Coronary artery (tissue), 2 donors: ENCODE results near the gene GRHPR.
"Not testable (repeated sequence)": the region's sequence is repeated elsewhere in the genome, so short reads cannot be mapped to it uniquely, and the experiment has no call there.

Experiments used
- DNase-seq: peaks from one replicate; pipeline ENCODE4 v3.0.0-alpha.2; 2017; ENCODE audit warnings: low spot score
- H3K27ac ChIP-seq, 2 donors: fragments of 200-600 bp; sonication (generic); one replicate each; pipeline ENCODE4 v1.5.1; 2016 to 2019
- H3K4me3 ChIP-seq: fragments of 200-600 bp; sonication (generic); 2 replicates; pipeline ENCODE4 v1.5.1; 2016; ENCODE audit warnings: mild to moderate bottlenecking, moderate library complexity
- CTCF ChIP-seq: fragments of 200-600 bp; sonication (generic); IDR thresholded peaks from one replicate; pipeline ENCODE4 v1.5.1; 2019; ENCODE audit warnings: antibody characterized with exemption

GRHPR gene

GRCh38 chr9:37383876-37384746 lies 38.4 kb upstream of the GRHPR start:
- Histone ChIP-seq H3K27ac (no peak overlapping the region), H3K4me3 (no peak overlapping the region)
- TF ChIP-seq CTCF = no peak
- no peak for DNase-seq

DNA sequence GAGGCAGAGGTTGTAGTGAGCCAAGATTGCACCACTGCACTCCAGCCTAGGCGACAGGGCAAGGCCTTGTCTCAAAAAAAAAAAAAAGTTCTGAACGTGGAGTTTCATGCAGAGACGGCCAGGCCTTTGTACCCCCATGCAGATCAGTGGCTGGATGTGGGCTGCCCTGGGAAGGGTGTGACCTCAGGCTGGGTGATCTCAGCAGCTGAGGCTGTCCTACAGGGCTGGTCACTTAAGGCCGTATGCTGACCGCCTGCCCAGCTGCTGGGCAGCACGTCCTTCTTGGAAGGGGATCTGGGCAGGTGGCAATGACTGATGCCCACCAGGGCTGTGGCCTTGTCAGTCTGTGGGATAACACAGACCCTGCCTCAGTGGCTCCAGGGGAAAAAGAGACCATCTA lies 37.2 kb upstream of the GRHPR start:
- Histone ChIP-seq H3K4me3 (no peak overlapping the region), H3K27ac (no peak overlapping the region)
- no peak for DNase-seq
- no peak for TF ChIP-seq CTCF

DNA sequence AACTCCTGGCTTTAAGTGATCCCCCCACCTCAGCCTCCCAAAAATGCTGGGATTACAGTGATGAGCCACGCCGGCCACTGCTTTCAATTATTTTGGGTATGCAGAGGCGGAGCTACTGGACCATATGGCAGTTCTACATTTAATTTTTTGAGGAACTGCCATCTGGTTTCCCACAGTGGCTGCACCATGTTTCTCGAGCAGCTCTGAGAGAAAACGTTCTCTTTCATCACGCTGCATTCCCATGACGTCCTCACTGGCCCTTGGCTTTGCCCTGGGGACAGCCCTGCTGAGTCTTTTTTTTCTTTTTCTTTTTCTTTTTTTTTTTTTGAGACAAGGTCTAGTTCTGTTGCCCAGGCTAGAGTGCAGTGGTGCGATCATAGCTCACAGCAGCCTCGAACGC lies 35.5 kb upstream of the GRHPR start:
- H3K27ac ChIP-seq = no peak overlapping the region
- H3K4me3 ChIP-seq = no peak overlapping the region
- TF ChIP-seq CTCF = no peak
- no peak for DNase-seq

GRCh38 chr9:37390759-37391158 lies 31.7 kb upstream of the GRHPR start:
- Histone ChIP-seq H3K27ac (no peak overlapping the region), H3K4me3 (no peak overlapping the region)
- no peak for TF ChIP-seq CTCF
- no peak for DNase-seq

GRCh38 chr9:37392272-37392671 lies 30.2 kb upstream of the GRHPR start:
- TF ChIP-seq CTCF = no peak
- H3K4me3 ChIP-seq = no peak overlapping the region
- DNase-seq = no peak
- H3K27ac ChIP-seq = no peak overlapping the region

DNA sequence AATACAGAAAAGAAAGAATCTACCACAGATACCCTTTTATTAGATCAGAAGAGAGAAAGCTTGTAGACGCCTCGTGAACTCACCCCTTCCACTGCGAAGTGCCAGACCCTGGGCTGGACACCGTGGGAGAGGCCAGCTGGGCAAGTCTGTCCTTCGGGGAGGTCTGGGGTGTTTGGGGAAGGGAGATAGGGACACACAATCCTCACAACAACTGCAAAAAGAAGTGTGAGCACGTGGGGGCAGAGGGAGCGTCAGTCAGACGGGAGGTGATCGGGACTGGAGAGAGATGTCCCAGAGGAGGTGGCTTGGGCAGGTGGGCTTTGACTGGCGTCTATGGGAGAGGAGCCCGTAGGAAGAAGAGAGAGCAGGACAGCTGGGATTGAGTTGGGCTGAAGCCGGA lies 27.3 kb upstream of the GRHPR start:
- DNase-seq = no peak
- TF ChIP-seq CTCF = no peak

GRCh38 chr9:37395663-37396062 lies 26.8 kb upstream of the GRHPR start:
- DNase-seq = no peak
- TF ChIP-seq CTCF = no peak
- H3K4me3 ChIP-seq = no peak overlapping the region
- no peak overlapping the region for H3K27ac ChIP-seq

More for the DNA sequence above, 27.3 kb upstream of the GRHPR start:
- Histone ChIP-seq H3K27ac (no peak overlapping the region), H3K4me3 (no peak overlapping the region)

DNA sequence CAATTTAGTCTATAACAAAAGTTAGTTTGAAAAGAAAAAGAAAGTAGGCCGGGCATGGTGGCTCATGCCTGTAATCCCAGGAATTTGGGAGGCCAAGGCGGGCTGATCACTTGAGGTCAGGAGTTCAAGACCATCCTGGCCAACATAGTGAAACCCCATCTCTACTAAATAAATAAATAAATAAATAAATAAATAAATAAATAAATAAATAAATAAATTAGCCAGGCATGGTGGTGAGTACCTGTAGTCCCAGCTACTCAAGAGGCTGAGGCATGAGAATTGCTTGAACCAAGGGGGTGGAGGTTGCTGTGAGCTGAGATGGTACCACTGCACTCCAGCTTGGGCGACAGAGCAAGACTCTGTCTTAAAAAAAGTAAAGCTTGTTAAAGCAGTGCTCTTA lies 24.5 kb upstream of the GRHPR start:
- H3K4me3 ChIP-seq, DNase-seq, H3K27ac ChIP-seq: not testable (repeated sequence)
